ENCODE data around the gene UBE2Q1.
A peak's percentile ranks its signal among the peaks of the same experiment; 100 is the strongest.
"Not testable (repeated sequence)": the region's sequence is repeated elsewhere in the genome, so short reads cannot be mapped to it uniquely, and the experiment has no call there.

UBE2Q1 gene

DNA sequence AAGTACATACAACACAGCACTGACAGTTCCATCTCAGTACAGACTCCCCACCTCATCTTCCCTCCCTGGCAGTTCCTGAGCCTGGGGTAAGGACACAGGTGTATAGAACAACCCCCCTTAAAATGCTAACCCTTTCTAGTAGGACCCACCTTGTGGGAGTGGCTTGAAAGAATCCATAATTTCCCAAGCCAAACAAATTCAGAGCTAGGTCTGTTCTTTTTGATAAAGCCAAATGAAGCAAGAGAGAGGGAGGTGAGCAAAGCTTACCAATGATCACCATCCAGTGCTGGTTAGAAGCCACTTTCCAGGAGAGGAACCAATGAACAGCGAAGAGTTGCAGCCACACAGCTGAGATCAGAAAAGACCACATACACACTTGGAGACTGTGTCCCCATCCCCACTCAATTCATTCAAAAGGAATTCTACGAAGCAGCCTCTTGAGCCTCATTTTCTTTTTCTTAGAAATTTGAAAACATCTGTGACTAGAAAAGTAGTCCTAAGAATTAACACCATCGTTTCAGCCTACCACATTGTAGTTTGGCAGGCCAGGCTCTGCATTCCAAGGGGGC lies 9.2 kb downstream of the UBE2Q1 start:
- no peak for DNase-seq

DNA sequence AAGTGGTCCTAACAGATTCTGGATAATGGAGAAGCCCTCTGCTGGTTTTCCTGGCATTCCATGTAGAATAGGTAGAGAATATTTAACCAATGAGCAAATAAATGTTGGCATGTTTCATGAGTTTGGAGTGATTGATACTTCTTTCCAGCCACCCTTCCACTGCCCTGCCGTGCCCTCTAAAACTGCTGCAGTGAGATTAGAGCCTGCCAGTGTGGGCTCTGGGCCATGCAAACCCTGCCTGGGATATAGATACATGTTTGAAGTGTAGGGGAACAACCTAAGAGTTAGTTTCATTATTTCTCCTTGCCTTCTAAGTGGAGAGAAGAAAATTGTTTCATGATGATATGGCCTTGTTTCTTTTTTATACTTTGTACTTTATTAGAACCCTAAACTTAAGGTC lies 10.4 kb downstream of the UBE2Q1 start:
- no peak for DNase-seq

DNA sequence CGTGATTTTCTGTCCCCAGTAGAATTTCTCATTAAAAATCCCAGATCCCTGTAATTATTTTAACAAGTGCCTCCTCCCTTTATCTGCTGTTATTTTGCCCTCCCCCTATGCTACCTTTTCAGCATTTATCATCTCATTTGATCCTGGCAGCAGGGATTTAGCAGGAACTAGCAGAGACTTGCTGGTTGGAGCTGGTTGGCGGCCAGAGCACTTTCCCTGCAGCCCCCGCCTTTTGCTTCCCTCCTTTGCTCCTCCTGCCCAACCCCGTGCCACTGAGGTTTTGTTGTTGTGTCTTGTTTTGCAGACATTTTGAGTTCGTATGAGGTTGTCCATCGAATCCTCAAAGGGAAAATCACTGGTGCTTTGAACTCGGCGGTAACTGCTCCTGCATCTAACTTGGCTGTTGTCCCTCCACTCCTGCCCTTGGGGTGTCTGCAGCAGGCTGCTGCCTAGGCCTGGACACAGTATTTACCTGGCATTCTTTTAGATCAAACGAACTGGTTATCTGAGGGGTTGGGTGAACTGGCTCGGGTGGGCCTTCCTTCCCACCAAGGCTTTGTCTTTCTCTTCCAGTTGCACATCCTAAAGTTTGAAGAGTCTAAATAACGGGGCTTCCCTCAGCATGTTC lies 11.2 kb downstream of the UBE2Q1 start:
- no peak for DNase-seq

DNA sequence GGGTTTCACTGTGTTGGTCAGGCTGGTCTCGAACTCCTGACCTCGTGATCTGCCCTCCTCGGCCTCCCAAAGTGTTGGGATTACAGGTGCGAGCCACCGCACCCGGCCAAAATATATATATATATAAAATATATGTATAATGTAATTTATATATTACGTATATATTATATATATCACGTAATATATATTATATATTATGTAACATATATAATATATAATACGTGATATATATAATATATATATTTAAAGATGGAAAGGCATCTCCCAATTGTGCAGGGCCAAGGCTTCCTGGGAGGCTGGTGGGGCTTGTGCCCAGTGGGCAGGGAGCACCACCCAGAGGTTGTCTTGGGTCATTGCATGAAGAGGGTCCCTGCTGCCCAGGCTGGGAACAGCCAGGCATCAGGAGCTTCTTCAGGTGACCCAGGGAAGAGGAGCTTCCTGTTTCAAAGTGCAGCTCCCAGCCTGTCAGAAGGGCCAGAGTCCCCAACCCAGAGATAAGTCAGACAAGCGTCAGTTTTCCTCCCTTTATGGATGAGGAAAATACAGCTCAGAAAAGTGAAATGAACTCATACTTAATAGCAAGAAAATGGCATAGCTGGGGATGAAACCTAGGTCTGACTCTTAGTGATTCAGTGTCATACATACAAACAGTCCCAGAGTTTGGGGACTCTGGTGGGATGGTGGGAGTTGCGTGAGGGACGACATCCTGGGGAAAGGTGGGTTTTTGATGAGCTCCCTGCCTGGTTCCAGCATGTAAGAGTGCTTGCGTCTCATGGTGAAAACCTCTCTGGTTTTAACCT lies 12.0 kb downstream of the UBE2Q1 start:
- DNase-seq: peak; percentile 53

DNA sequence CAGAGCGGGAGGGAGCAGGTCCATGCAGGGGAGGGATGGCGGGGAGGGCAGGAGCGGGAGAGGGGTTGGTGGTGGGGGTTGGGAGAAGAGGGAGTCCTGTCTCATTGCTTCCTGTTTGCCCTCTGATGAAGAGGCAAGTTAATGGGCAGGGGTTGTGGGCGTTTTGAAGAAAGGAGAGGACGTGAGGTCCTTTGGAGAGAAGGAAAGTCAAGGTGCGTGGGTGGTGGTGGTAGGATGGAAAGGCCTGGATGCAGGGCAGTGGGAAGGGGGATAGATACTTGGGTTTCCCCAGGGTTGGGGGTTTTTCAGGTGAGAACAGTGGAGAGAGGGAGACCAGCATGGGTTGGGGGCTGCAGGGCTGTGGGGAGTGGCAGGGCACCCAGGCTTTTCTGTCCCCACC lies 17.2 kb downstream of the UBE2Q1 start:
- DNase-seq: no peak

DNA sequence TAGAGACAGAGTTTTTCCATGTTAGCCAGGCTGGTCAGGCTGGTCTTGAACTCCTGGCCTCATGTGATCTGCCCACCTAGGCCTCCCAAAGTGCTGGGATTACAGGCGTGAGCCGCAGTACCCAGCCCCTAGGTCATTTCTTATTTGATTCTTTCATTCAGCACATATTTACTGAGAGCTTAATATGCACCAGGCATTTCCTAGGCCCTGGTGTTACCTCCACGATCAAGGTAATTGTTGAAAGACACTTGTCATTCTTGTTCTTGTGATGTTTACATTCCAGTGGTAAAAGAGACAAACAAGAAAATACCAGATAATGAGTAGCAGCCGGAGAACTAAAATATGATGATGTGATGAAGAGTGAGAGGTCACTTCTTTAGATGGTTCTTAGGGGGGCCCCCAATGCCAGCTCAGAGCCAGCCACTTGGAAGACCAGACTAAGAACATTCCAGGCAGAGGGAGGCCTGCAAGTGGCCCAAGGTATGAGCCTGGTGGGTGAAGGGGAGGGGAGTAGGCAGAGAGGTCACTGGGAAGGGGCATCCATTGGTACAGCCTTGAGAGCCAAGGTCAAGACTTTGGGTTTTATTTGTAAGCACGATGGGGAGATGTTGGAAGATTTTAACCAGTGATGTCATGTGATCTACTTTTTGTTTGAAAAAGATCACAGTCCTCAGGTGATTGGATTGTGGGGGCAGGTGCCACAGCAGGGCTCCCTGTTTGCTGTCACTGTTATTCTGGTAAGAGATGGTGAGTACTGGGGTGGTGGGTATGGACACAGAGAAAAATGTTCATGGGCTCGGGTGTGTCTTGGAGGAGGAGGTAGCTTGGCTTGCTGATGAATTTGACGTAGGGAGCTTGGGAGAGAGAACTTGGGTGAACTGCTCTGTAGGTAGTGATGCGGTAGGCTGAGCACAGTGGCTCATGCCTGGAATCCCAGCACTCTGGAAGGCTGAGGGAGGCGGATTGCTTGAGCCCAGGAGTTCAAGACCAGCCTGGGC lies 18.7 kb downstream of the UBE2Q1 start:
- no peak for DNase-seq

DNA sequence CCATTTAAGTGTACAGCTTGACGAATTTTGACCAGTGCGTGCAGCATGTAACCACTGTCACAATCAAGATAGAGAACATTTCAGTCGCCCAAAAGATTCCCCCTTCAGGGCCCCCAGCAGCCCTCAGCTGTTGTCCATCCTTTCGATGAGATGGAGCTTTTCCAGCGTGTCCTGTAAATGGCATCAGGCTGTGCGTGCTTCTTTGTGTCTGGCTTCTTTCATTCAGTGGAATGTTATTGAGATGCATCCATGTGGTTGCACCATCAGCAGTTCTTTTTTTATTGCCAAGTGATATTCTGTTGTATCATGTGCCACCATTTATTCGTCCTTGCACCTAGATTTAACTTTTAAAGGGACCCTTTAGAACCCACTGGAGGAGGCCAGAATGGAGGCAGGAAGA lies 21.9 kb downstream of the UBE2Q1 start:
- no peak for DNase-seq

DNA sequence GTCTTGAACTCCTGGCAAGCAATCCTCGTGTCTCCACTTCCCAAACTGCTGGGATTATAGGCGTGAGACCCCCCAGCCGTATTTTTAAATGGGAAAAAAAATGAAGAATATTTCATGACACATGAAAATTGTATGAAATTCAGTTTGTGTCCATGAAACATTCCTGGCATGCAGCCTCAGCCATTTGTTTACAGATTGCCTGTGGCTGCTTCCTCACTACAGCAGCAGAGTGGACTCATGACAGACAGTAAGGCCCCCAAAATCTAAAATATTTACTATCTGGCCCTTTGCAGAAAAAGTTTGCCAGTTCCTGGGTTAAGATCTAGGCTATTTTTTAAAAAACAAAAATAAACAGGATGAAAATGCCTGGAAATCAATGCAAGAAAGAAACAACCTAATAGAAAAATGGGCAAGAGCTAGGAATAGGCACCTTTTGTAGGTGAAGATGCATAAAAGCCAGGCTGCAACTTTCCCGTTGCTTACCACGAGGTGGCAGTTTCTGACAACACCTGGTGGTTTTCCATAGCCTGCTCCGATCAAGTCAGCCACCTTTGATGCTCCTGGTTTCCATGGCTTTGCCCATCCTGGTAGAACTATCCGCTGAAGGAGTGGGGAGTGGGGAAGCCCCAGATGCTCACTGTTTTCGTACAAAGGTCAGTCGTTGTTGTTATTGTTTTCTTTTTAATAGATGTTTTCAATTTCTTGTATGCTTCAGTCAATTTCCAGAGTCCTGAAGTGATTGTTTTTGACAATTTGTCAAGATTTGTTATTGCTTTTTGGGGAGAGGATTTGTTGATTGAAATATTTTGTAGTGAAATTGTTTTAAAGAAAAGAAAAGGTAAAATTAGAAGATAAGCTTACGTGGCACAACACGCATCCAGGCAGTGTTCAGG lies 24.3 kb downstream of the UBE2Q1 start:
- peak; percentile 11 for DNase-seq

DNA sequence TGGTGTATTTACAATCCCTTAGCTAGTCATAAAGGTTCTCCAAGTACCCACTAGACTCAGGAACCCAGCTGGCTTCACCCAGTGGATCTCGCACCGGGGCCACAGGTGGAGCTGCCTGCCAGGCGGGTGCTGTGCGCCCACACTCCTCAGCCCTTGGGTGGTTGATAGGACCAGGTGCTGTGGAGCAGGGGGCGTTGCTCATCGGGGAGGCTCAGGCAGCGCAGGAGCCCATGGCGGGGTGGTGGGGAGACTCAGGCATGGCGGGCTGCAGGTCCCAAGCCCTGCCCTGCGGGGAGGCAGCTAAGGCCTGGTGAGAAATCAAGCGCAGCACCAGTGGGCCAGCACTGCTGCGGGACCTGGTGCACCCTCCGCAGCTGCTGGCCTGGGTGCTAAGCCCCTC lies 26.5 kb downstream of the UBE2Q1 start:
- not testable (repeated sequence) for DNase-seq

DNA sequence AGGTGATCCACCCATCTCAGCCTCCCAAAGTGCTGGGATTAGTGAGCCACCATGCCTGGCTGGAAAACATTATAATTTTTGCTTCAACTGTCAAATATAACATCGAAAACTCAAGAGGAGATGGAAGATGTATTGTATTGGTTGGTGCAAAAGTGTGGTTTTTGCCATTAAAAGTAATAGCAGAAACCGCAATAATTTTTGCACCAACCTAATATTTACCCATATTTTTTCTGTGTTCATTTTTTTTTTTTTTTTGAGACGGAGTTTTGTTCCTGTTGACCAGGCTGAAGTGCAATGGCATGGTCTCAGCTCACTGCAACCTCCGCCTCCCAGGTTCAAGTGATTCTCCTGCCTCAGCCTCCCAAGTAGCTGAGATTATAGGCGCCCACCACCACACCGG lies 29.2 kb downstream of the UBE2Q1 start:
- no peak for DNase-seq

DNA sequence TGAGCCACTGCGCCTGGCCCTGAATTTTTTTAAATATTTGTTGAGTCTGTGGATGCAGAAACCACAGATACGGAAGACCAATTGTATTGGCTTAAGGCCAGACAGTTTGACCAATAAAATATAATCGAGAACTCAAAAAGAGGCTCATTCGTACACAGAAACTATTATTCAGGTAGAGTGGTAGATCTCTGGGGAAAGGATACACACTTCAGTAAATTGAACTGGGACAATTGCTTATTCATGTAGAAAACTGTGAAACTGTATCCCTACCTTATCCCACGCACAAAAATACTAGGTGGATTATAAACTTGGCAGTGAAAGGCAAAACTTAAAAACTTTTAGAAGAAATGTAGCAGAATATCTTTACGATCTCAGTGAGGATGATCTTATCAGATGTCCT lies 31.3 kb downstream of the UBE2Q1 start:
- DNase-seq: no peak

DNA sequence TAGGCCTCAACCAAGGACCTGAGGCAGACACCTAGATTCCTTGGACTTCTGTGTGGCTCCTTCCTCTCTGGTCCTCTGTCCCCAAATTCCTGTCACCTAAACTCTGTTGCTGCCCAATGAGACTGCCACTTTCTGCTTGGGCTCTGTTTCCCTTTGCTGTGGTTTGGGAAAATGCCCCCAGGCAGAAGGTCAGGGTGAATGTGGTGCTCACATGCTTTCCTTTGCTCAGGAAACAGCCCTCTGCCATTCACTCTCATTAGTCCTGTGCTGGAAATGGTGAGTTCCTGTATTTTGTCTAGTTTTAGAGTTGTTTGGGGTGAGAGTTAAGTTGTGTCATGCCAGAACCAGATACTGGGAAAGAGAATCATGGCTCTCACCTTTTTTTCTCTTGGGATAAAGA lies 33.6 kb downstream of the UBE2Q1 start:
- DNase-seq: no peak

DNA sequence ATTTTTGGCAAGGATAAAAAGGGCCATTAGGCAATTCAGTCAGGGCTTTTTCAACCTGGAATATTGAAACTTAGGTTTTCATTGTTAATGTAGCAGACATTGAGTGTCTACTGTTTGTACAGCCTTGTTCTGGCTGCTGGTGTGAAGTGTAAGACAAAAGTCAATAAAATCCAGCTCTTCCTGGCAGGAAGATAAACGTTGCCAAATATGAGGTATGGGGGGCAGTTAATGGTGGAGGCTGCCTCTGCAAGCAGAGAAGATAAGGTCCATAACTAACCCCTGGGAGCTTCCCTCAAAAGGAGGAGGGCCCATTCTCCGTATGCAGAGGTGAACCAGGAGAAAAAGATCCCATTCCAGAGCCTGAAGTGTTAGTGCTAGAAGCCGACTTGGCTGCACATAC lies 36.8 kb downstream of the UBE2Q1 start:
- DNase-seq: no peak

DNA sequence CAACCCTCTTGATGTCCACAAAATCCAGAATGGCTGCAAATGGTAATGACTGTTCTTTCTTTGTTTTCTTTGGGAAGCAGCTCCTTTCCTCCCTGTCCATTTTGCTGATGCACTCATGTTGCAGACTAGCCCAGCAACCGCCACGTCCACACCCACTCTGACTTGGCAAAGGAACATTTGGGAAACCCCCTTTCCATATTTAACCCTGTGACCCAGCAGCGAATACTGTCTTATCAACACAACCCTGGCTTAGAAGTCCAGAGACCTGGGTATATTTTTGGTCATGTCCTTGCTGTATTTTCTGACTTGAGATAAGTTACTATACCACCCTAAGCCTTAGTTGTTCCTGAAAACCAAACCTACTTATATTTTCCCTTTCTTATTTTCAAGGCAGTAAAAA lies 38.1 kb downstream of the UBE2Q1 start:
- DNase-seq: no peak

DNA sequence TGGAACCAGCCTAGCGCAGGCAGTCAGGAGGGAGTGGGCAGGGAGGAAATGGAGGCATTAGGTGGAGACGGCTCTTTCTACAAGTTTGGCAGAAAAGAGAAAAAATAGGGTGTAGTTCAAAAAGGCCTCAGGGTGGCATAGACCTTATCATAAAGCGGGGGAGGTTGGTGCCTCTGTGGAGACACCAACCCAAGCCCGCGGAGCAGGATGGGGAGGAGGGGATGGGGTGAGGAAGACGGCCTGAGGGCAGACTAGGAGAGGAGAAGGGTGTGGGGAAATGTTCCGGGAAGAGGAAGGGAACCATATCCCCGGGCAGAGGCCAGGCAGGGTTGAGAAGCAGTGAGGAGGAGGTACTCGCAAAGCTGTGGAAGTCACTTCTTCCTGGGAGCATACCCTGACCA lies 38.9 kb downstream of the UBE2Q1 start:
- no peak for DNase-seq

DNA sequence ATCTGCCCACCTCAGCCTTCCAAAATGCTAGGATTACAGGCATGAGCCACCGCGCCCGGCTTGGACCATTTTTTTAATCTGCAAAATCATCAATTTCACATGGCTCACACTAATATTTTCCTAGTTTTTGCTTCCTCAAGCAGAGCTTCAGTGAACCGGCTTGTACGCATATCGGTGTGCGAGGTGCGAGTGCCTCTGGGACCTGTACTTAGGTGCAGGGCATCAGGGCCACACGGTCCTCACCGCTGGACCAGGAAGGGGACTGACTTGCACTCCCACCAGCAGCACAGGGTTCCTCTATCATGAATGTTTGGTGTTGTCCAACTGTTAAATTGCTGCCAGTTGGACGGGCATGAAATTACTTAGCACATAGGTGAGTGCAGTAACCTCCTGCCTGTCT lies 40.8 kb downstream of the UBE2Q1 start:
- no peak for DNase-seq

DNA sequence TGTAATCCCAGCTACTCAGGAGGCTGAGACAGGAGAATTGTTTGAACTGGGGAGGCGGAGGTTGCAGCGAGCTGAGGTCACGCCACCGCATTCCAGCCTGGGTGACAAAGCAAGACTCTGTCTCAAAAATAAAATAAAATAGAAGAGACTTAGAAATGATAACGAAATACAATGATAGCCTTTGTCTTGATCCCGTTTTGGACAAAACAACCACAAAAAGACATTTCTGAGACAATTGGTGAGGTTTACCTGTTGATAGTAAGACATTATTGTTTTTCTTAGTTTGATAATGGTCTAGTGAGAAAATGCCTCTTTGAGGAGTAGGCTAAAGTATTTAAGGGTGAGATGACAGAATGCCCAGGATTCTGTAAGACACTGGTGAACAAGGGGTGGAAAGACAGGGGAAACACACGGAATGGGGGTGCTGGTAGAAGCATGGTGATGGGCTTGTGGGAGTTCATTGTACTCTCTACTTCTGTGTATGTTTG lies 44.4 kb downstream of the UBE2Q1 start:
- no peak for DNase-seq

DNA sequence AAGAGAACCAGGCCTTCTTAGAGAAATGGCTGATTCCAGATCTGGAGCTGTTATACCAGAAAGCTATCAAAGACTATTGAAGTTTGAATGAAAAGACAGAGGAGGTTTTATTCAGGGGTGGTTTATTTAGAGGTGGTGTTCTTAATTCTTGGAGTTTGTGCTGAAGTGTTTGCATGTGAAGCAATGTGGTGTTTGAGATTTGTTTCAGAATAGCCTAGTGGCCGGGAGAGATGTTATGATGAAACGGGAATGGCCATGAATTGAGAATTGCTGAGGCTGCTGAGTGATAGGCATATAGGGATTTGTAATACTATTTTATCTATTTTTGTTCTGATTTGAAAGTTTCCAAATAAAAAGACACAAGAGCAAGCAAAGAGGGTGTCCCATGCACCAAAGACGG lies 45.7 kb downstream of the UBE2Q1 start:
- no peak for DNase-seq

DNA sequence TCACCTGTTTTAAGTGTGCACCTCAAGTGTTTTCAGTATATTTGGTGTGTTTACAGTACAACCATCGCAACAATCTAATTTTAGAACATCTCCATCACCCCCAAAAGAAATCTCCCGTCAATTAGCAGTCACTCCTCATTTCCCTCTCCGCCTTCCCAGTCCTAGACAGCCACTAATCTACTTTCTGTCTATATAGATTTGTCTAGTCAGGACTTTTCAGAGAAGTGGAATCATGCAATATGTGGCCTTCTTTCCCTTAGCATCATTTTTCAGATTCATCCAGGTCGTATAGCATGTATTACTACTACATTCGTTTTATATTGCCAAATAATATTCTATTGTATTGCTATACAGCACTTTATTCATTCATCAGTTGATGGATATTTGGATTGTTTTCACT lies 54.6 kb downstream of the UBE2Q1 start:
- no peak for DNase-seq

DNA sequence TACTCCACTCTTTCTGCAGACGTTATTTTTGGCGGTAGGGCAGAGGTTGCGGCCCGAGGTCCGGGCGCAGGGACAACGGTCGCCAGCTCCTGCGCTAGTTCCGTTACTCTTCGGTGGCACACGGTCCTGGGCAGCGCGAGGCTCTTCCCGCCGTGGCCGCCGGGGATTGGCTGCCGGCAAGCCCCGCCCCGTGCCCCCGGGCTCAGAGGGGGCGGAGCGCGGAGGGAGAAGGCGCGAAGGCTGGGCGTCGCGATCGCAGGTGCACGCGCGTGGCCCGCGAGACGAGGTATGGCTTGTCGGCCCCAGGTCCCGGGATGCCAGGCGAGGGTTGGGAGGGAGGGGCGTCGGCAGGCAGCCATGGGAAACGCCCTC lies 55.7 kb downstream of the UBE2Q1 start:
- DNase-seq: no peak

DNA sequence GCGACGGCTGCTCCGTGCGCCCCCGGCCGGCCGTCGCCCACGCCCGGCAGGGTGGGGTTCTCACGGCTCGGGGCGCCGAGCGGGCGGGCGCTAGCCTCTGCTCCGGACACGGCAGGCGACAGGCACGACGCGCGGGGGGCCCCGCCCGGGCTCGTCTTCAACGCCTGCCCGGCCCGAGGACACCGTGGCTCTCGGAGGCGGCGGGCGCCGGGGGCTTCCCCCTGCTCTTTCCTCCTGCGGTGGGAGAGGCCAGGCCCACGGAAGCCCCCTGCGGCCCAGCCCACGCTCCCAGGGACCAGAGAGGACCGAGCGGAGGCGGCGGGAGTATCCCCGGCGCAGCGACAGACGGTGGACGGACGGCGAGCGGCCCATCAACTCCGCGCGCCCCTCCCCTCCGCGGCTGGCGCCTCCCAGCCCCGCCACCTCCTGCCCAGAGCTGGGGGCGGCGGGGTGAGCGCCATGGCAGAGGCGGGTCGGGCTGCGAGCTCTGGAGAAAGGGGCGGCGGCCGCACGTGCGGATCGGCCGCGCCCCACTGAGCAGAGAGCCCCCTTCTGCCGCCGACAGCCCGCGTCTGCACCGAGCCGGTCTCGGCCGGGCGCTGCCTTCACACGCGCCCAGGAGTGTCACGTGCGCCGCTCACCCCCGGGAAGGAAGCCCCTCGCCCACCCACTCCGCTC lies 56.3 kb downstream of the UBE2Q1 start, which contains the start of the genes SHE and TDRD10:
TSS of gene SHE (minus strand) at position 347 of the 678 bp plus-strand sequence. CDS start 386 bp downstream, outside the sequence.
TSS of gene TDRD10 (plus strand) at position 154 of the 678 bp plus-strand sequence. CDS start 4,685 bp downstream, outside the sequence.
- DNase-seq: no peak
